IgD-negative memory B cell (primary cell): ENCODE results near the gene RHEBL1. TPM values are rescaled to one million over a fixed set of nuclear protein-coding genes. Genes with fewer than 3 reads are reported as not detected.

Source experiments
- H3K27ac Mint-ChIP-seq, 3 donors: one replicate each; pipeline ENCODE4 v1.8.0; 2020 to 2022; ENCODE audit warnings: mild to moderate bottlenecking in 3 of 3, mixed read lengths in 3 of 3, moderate library complexity in 1 of 3
- H3K27me3 Mint-ChIP-seq: one replicate; pipeline ENCODE4 v1.8.0; 2021; ENCODE audit warnings: mixed read lengths
- H3K36me3 Mint-ChIP-seq: one replicate; pipeline ENCODE4 v1.8.0; 2020; ENCODE audit warnings: mild to moderate bottlenecking, mixed read lengths
- H3K4me1 Mint-ChIP-seq, 3 donors: one replicate each; pipeline ENCODE4 v1.8.0; 2020 to 2022; ENCODE audit warnings: mixed read lengths in 3 of 3, mild to moderate bottlenecking in 1 of 3
- H3K4me3 Mint-ChIP-seq, 4 donors: one replicate each; pipeline ENCODE4 v1.8.0; 2020 to 2022; ENCODE audit warnings: mild to moderate bottlenecking in 4 of 4, mixed read lengths in 4 of 4, moderate library complexity in 3 of 4
- H3K9me3 Mint-ChIP-seq, 3 donors: one replicate each; pipeline ENCODE4 v1.8.0; 2020 to 2021; ENCODE audit warnings: mixed read lengths in 3 of 3, mild to moderate bottlenecking in 1 of 3
- polyA plus RNA-seq: library from polyadenylated mRNA; unstranded; fragments of 300-500 nt; fragmentation: Illumina TruSeq; gene quantifications from one replicate; pipeline ENCODE4 v1.2.3, GENCODE V29; 2021

The RHEBL1 gene
- polyA plus RNA-seq, 1 donor from 2014 or later = 3.2 TPM

DNA sequence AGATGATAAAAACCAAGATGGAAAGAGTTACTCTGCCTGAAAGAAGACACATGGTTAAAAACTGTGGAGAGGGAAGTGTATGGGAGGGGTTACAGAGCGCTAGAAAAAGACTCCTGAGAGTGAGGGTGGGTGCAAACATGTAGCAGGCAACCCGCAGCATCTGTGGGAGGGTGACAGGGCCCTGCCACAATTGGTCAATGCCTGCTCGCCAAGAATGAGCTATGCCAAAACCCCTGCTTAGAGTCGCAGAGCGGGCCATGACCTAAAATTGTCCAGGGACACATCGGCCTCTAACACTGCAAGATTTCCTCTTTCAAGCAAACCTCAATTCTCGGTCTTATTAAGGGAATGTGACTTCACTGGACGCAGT is 51.9 kb downstream of the RHEBL1 start:
- no peaks in the 10 kb centered on the region for H3K27me3 Mint-ChIP-seq
- peak overlapping the region; percentile 89 to 97 (median 94) for H3K4me3 Mint-ChIP-seq
- peak overlapping the region; percentile 98 to 100 (median 99) for H3K27ac Mint-ChIP-seq
- H3K4me1 Mint-ChIP-seq = peaks cover 18 to 33% (median 32%) of the 10 kb centered on the region in 3 donors
- no peaks in the 10 kb centered on the region for H3K9me3 Mint-ChIP-seq
- H3K36me3 Mint-ChIP-seq = peaks cover 6% of the 10 kb centered on the region

DNA sequence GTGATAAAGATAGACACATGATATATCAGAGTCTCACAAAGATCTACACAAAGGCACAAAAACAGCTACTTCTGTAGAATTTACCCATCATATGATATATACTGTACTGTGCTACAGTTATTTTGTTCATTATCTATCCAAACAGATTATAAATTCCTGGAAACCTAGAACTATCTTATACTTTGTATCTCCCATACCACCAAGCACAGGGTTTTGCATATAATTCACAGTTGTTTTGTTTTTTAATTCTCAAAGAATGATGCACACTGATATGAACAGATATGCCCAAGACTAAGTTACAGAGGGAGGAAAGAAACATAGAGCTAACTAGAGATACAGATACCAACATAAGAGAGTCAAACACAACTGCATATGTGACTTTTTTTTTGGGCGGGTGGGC is 54.6 kb downstream of the RHEBL1 start:
- Mint-ChIP-seq H3K4me3 (peak overlapping the region in 2 of 4 donors; percentile 45 to 84), H3K36me3 (peaks cover 4% of the 10 kb centered on the region), H3K4me1 (peaks cover 18 to 33% (median 32%) of the 10 kb centered on the region in 3 donors), H3K27me3 (no peaks in the 10 kb centered on the region), H3K9me3 (no peaks in the 10 kb centered on the region), H3K27ac (peak overlapping the region in 1 of 3 donors; percentile 75)

Other genes starting within 250 kb of the RHEBL1 start
- 51.8 TPM for gene DDX23, start 217.8 kb downstream of the RHEBL1 start, polyA plus RNA-seq
- 2.6 TPM for gene RND1, start 204.1 kb downstream of the RHEBL1 start, polyA plus RNA-seq
- 88.9 TPM for gene FKBP11, start 144.5 kb downstream of the RHEBL1 start, polyA plus RNA-seq
- 20.2 TPM for gene ARF3, start 112.5 kb downstream of the RHEBL1 start, polyA plus RNA-seq
- gene WNT10B, start 98.2 kb downstream of the RHEBL1 start, polyA plus RNA-seq = not detected
- 0.19 TPM for gene WNT1, start 91.7 kb downstream of the RHEBL1 start, polyA plus RNA-seq
- not detected for gene DDN, start 70.6 kb downstream of the RHEBL1 start, polyA plus RNA-seq
- 45.6 TPM for gene PRKAG1, start 51.2 kb downstream of the RHEBL1 start, polyA plus RNA-seq
- gene KMT2D, start 9.2 kb downstream of the RHEBL1 start, polyA plus RNA-seq = 19.7 TPM
- gene DHH, start 24.8 kb upstream of the RHEBL1 start, polyA plus RNA-seq = not detected
- gene LMBR1L, start 40.9 kb upstream of the RHEBL1 start, polyA plus RNA-seq = 37.3 TPM
- 396 TPM for gene TUBA1B, start 61.4 kb upstream of the RHEBL1 start, polyA plus RNA-seq
- 286 TPM for gene TUBA1A, start 119.1 kb upstream of the RHEBL1 start, polyA plus RNA-seq
- 41.4 TPM for gene TUBA1C, start 195.1 kb upstream of the RHEBL1 start, polyA plus RNA-seq
- not detected for gene PRPH, start 225.2 kb upstream of the RHEBL1 start, polyA plus RNA-seq